ENCODE measurements around the gene POLR2J.
"Not testable (repeated sequence)": the region's sequence is repeated elsewhere in the genome, so short reads cannot be mapped to it uniquely, and the experiment has no call there.

Gene POLR2J

DNA sequence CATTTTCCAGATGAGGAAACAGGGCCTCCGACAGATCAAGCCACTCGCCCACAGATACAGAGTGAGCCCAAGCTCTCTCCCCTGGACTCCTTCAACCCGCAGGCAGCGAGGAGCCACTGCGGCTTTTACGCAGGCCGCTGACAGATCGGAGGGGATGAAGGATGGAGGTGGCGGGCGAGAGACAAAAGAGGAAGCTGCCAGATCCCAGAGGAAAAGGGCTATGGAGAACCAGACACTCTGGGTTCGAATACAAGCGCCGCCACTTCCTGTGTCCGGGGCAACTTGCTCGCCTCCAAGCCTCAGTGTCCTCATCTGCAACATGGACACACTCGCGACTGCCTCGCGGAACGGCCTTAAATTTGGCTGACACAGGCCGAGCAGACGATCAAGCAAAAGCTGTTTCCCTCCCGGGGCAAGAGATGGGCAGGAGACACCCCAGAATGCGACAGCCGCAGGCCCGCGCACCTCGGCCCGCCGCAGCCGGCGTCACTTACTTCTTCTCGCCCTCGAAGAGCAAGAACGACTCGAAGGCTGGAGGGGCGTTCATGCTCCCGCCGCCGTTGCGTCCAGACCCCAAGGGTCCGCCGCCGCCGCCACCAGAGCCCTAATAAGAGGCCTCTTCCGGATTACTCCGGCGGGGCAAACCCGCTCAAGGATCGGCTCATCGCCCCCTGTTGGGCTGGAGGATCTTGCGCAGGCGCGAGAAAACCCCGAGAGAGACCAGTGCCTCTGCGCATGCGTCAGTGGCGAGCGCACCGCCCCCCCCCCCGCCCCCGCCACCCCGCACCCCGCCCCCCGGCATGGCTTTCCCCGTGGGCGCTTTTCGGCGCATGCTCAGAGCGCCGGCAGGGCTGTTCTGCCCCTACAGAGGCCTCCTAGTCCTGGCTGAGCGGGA lies at the start of gene POLR2J:
Gene POLR2J (minus strand): TSS at position 609 of the 895 bp plus-strand sequence. CDS start 62 bp downstream, at position 547.
- not testable (repeated sequence) for DNase-seq (ENCODE audit: low spot score)

DNA sequence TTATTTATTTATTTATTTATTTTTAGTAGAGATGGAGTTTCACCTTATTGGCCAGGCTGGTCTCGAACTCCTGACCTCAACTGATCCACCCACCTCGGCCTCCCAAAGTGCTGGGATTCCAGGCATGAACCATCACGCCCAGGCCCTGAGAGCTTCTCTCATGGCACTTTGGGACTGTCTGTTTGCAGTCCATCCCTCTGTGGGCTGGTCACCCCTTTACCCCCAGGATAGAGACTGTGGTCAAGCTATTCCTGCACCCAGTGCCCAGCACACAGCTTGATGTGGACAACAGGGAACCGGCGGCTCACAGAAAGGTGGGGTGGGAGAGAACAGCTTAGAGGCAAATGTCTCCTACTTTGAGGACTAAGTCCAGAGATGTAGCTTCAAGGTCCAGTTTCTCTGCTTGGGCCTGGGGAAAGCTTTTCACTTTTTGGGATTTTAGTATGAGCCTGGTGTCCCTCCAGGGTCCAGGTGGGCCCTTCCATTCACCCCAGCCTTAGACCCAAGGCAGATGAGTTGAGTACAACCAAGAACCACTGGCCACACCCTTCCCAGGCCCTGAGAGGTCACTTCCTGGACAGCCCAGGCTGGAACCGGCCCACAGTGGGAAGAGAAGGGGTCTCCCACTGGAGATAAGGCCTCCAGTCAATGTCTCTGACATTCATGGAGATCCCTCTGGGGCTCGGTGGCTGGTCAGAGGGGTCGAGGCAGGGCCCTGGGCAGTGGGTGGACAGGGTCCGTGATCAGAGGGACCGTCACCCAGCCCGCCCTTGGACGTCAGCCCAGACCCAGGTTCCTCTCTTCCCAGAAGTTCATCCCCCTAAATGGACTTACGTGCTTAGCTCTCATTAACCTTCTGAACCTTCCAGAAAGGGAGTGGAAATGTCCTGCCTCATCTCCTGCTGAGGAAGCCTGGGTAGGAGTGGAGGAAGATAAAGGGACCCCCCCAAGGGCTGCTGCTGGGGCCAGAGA lies 49.4 kb upstream of the POLR2J start:
- DNase-seq (ENCODE audit: low spot score), result not testable (repeated sequence)

DNA sequence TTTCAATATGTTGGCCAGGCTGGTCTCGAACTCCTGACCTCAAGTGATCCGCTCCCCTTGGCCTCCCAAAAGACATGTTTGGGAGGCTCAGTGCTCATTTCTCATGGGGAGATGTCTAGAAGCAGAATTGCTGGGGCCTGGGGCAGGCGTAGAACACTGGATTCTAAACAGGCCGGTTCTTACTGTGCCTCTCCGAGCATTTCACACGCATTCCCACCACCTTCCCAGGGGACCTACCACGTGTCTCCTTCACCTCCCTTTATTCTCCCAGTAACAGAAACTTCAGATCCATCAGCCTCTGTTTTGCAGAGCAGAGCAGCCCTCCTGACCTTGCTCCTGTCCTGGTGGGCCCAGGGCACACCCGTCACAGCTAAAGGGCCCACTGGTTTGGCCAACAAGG lies 48.5 kb upstream of the POLR2J start:
- DNase-seq (ENCODE audit: low spot score), result not testable (repeated sequence)

DNA sequence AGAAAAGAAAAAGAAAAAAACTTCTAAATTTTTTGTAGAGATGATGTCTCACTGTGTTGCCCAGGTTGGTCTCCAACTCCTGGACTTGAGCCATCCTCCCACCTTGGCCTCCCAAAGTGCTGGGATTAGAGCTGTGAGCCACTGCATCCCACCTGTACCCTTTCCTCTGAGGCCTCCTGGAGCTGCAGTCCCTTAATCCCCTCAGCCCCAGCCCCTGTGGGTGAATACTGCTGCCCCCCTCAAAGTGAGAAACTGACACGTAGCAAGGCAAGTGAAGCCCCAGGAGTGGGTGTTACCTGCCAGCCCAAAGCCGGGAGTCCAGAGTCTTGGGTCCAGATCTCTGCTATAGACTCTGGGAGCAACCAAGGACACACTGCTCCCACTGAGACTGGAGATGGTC lies 46.1 kb upstream of the POLR2J start:
- DNase-seq (ENCODE audit: low spot score), result not testable (repeated sequence)

DNA sequence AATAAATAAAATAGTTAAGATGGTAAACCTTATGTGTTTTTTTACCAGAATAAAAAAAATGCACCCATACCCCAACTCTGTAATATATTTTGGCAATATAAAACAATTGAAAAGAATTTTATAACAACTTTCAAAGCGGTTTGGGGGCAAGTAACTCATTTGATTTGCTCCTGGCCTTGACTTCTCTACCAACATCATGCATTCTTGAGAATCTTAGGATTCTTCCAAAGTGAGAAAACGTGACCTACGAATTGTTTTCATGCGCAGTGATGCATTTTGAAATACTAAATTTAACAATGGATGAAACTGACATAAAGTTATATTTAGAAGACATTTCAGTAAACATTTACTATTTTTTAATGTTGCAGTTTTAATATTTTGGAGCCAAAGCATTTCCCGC lies 42.1 kb upstream of the POLR2J start:
- DNase-seq (ENCODE audit: low spot score), result not testable (repeated sequence)

DNA sequence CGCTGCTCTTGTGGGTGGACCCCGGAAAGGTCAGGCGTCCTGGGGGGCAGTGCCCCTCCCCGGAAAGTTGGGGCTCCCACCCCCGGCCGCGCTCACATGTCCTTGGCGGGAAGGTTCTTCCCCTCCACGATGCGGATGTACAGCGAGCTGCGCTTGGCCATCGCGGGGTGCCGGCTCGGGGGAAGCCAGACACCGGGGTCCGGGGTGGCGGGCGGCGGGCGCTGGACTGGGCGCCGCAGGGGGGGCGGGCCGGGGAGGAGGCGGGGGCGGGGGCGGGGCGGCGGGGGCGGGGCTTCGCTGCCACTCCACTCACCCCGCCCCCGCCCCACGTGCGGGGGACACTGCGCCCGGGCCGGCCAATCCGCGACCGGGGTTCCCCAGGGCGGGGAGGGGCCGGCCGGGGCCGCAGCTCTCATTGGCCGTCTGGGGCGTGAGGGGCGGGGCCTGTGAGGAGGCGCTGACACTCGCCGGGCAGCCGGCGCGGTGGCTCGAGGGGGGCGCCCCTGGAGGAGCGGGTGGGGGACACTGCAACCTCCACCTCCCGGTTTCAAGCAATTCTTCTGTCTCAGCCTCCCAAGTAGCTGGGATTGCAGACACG lies 38.9 kb upstream of the POLR2J start, which contains the start of gene RASA4B:
Gene RASA4B (minus strand): TSS at position 228 of the 598 bp plus-strand sequence. CDS start 67 bp downstream, at position 161.
- not testable (repeated sequence) for DNase-seq (ENCODE audit: low spot score)

DNA sequence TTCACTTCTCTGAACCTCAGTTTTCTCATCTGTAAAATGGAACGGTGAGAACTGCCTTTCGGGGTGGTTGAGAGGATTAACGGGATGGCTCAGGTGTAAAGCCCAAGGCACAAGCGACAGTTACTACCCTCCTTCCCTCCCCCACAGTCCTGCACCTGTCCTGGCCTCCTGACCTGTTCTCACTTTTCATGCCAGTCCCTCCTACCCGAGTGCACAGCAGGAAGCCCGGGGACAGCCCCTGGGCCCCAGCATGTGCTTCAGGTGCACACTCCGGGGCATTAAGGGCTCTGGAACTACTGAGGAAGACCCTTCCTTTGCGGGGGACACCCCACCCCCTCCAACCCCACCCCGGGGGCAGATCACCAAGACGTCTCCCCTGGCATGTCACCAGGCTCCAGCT lies 38.2 kb upstream of the POLR2J start:
- DNase-seq (ENCODE audit: low spot score), result not testable (repeated sequence)

DNA sequence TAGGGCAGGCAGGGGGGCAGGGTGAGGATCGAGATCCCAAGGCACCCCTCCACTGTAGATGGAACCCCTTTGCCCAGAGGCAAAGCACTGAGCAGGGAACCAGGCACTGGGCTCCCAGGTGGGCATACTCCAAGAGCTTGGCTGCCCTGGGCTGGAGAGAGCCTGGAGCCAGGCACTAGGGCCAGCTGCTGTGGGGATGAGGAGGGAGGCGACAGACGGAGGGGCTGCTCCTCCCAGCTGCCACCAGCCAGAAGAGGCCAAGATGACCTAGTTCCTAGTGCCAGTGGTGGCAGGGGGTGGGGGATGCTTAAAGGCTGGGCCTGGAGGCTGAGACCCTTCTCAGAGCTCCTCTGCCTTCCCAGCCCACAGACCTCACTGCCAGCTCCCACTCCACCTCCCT lies 37.2 kb upstream of the POLR2J start:
- DNase-seq (ENCODE audit: low spot score), result not testable (repeated sequence)

DNA sequence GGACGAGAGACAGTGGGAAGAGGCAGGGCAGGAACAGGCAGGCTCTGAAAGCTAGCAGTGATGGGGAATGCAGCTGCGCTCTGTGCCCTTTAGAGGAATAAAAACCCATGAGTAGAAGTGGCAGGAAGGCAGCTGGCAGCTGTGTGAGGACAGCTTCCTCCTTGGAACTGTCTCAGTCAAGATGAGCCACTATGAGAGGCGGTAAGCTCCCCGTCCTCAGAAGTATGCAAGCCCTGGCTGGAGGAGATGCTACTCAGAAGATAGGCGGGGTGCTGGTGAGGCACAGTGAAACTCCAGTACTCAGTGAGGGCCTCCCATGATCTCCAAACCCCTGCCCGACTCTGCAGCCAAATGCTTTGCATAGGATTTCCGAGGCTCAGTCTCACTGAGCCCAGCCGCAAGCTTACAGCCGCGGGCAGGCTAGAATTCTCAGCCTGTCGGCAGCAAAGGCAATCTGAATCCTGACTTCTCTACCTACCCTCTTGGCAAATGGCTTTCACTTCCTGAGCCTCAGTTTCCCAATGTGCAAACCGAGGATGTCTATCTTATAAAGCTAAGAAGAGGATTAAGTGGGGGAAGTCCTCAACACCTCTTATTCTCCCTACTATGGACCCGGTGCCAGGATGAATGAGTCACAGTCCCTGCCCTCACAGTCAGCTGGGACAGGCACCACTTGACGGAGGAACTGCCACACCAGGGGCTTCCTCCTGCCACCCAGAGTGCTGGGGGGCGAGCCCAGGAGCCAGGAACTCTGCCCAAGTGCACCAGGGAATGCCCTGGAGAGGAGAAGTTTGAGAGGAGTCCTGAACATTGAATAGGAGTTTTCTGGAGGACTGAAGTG lies 36.4 kb upstream of the POLR2J start:
- not testable (repeated sequence) for DNase-seq (ENCODE audit: low spot score)

DNA sequence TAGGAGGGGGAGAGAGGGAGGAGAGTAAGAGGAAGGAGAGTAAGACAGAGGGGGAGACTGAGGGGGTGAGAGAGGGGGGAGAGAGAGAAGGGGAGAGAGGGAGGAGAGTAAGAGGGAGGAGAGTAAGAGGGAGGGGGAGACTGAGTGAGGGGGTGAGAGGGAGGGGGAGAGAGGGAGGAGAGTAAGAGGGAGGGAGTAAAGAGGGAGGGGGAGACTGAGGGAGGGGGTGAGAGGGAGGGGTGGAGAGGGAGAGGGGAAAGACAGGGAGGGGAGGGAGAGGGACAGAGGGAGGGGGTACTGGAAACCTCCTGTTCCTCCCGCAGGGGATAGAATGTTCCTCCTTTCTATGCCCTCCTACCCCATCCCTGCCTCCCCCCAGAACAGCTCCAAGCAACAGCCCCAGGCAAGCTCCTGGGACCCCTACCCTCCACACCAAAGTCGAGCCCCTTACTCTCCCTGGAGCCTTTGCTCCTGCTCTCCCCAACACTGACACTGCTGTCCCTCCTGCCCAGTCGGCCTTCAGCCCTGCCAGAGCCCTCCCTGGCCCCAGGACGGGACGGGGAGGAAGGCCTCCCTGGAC lies 34.0 kb upstream of the POLR2J start:
- DNase-seq (ENCODE audit: low spot score), result not testable (repeated sequence)

DNA sequence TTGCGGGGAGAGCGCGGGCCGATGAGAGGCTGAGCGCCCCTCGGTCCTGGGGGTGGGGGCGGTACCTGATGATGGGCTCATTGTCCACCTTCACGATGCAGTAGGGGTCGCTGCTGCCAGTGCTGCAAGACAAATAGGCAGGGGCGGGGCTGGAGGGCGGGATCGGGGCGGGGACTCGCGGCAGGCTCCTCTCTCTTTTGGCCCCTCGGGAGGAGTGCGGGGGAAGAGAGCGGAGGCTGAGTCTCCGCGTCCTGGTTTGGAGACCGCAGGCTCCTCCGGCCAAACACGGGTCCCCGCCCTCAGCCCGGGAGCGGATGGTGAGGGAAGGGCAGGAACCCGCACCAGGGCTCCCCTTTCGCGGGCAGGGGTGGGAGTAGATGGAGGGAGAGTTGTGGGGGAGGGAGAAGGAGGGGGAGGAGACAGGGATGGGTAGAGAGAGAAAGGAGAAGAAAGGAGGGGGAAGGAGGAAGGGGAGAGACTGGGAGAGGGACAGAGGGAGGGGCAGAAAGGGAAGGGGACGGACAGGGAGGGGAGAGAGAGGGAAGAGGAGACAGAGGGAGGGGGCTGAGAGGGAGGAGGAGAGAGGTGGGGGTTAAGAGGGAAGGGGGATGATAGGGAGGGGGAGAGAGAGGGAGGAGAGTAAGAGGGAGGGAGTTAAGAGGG lies 33.3 kb upstream of the POLR2J start:
- not testable (repeated sequence) for DNase-seq (ENCODE audit: low spot score)

DNA sequence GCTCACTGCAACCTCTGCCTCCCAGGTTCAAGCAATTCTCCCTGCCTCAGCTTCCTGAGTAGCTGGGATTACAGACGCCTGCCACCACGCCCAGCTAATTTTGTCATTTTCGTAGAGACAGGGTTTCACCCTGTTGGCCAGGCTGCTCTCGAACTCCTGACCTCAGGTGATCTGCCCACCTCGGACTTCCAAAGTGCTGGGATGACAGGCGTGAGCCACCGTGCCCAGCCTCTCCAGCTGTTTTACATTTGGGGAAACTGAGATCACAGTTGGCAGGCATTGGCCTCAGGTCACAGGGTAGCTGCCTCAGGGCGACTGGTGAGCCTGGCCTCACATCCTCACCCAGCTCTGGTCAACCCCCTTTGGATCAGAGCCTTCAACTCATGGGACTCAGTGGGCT lies 31.9 kb upstream of the POLR2J start:
- DNase-seq (ENCODE audit: low spot score), result not testable (repeated sequence)

DNA sequence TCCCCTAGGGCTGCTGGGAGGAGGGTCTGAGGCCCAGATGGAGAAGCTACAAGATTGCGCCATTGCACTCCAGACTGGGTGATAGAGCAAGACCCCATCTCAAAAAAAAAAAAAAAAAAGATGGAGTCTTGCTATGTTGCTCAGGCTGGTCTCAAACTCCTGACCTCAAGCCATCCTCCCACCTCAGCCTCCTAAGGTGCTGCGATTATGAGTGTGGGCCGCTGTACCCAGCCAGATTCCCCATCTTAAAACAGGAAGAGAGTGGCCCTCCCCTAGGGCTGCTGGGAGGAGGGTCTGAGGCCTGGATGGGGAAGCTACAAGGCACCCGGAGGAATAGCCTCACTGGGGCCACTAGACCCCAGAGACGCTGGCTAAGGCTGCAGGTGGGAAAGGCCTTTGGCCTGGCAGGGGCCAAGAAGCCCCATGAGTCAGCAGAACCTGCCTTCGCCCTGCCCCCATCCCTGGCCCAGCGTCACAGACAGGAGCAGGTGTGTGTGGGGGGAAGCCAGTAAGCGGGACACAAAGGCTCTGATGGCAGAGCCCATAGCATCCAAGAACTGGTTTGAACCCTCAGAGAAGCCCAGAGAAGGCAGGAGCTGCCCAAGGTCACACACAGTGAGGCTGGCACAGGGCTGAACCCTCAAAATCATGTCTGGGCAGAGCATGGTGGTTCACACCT lies 28.8 kb upstream of the POLR2J start:
- not testable (repeated sequence) for DNase-seq (ENCODE audit: low spot score)

DNA sequence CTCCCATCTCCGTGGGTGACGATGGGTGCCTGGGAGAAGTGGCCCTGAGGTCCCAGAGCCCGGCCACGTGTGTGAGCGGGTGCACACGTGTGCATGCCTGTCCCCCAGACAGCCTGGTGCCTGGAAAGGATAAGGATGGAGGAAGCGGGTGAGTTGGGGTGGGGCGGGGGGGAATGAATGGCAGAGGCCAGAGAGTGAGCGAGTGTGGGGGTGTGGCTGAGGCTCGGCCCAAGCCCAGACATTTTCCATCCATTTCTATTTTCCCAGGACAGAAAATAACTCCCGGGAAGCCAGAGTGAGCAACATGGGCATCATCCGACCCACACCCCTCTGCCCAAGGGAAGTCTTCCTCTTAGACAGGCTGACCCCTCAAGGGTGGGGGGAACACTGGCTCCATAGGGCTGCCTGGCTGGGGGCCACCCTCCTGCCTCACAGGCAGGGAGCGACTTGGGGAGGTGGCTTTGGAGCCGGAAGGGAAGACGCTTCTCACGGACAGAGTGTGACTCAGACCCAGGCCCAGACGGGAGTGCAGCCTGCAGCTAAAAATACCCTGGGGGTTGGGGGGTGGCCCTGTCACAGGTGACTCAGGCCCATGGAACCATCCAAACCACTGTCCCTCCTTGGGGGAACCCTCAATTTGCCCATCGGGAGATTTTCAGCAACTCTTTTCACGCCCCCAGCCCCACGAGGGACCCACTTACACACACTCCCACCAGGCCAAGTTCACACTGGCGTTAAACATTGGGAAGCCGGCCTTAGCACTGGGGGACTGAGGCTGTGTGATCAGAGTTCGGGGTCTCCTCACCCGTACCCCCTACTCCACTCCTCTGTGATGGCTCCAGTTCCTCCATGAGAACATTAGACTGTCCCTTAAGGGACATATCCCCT lies 26.8 kb upstream of the POLR2J start:
- not testable (repeated sequence) for DNase-seq (ENCODE audit: low spot score)

DNA sequence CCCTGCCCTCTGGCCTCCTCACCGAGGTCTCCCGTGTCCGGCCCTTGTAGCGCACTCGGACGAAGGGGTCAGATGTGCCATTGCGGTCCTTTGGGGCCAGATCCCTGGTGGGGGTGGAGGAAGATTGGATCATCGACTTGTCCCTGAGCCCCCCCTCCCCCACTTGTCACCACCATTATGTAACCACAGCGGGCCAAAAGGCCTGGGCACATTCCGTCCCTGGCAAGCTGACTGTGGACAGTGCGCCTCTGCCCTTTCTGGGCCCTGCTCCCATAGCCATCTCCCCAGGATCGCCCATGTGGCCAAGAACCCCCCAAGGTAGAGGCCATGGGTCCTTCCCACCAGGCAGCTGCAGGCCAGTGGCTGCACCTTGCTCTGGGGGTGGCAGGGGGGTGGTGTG lies 24.4 kb upstream of the POLR2J start:
- not testable (repeated sequence) for DNase-seq (ENCODE audit: low spot score)

DNA sequence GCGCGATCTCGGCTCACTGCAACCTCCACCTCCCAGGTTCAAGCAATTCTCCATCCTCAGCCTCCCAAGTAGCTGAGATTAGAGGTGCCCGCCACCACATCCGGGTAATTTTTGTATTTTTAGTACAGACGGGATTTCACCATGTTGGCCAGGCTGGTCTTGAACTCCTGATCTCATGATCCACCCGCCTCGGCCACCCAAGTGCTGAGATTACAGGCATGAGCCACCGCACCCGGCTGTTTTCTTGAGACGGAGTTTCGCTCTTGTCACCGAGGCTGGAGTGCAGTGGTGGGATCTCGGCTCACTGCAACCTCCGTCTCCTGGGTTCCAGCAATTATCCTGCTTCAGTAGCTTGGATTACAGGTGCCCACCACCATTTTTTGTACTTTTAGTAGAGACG lies 19.6 kb upstream of the POLR2J start:
- DNase-seq (ENCODE audit: low spot score), result not testable (repeated sequence)

DNA sequence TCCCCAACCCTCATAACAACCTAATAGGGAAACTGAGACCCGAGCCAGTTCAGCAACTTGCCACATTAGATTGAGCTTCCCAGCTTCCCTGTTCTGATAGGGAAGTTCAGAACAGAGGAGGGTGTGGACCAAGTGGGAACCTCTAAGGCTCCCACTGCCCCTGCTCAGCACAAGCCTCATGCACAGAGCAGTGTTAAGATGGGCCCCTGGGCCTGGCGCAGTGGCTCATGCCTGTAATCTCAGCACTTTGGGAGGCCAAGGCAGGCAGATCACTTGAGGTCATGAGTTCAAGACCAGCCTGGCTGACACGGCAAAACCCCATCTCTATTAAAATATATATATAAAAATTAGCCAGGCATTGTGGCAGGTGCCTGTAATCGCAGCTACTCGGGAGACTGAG lies 18.6 kb upstream of the POLR2J start:
- not testable (repeated sequence) for DNase-seq (ENCODE audit: low spot score)

DNA sequence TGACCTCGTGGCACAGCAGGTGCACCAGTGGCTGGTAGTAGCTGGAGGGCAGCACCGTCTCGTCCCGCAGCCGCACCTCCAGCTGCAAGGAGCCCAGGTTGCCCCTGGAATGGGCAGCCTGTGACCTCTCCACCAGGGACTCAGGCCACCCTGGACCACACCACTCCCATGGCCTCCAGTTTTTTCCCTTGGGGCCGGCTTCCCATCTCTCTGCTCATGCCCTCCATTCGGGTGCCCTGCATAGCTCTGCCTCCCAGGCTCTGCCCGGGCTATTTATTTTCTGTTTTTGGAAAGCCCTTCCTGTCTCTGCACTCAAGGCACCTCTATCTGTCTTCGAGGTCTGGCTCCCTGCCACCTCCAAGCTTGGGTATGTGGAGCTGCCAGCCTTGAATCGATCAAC lies 18.1 kb upstream of the POLR2J start:
- not testable (repeated sequence) for DNase-seq (ENCODE audit: low spot score)

Data from GM20000 (cell line).